Naive thymus-derived CD4-positive, alpha-beta T cell (primary cell): ENCODE results near the gene JTB. TPM values are rescaled to one million over a fixed set of nuclear protein-coding genes. Genes with fewer than 3 reads are reported as not detected.

Source experiments
- ATAC-seq: fragments of 150-1000 bp; cut with Tn5 transposase; 2 replicates; pipeline ENCODE4 v1.10.0; 2021; ENCODE audit warnings: mild to moderate bottlenecking, moderate library complexity
- CTCF ChIA-PET: fragments of 350-600 bp; sonication (Branson Sonifier 250); formaldehyde crosslinking; loops from one replicate; lab custom pipeline; 2021; ENCODE audit warnings: antibody characterized with exemption; lab: Charles Lee
- POLR2A ChIA-PET: fragments of 350-600 bp; sonication (Branson Sonifier 250); formaldehyde crosslinking; loops from one replicate; lab custom pipeline; 2021; ENCODE audit warnings: antibody characterized with exemption, inconsistent platforms; lab: Charles Lee
- DNase-seq, 9 donors: peaks; one replicate each; pipeline versions ENCODE4 v3.0.0 to v3.0.0-alpha.2; 2020 to 2022; ENCODE audit warnings: mixed read lengths in 1 of 9
- H3K27ac ChIP-seq: one replicate; pipeline ENCODE4 v1.7.0; 2013; ENCODE audit warnings: mild to moderate bottlenecking, low read depth, low read length, moderate library complexity
- H3K27me3 ChIP-seq, 2 donors: one replicate each; pipeline ENCODE4 v1.7.0; 2013; ENCODE audit warnings: low read length in 2 of 2, mild to moderate bottlenecking in 2 of 2, moderate library complexity in 2 of 2; ENCODE audit not compliant: control insufficient read depth in 2 of 2, insufficient read depth in 2 of 2
- H3K36me3 ChIP-seq, 3 experiments: 1 replicate in 2 of 3; 2 replicates in 1 of 3; pipeline ENCODE4 v1.7.0; 2013; ENCODE audit warnings: low read length in 3 of 3, mild to moderate bottlenecking in 3 of 3, moderate library complexity in 1 of 3; ENCODE audit not compliant: insufficient read depth in 3 of 3, control insufficient read depth in 2 of 3
- H3K4me1 ChIP-seq, 2 donors: one replicate each; pipeline ENCODE4 v1.7.0; 2013; ENCODE audit warnings: low read length in 2 of 2, mild to moderate bottlenecking in 2 of 2, moderate library complexity in 1 of 2; ENCODE audit not compliant: control insufficient read depth in 2 of 2, insufficient read depth in 2 of 2
- H3K4me3 ChIP-seq: 2 replicates; pipeline ENCODE4 v1.7.0; 2013; ENCODE audit warnings: mild to moderate bottlenecking, low read length
- H3K9me3 ChIP-seq, 3 experiments: 1 replicate in 2 of 3; 2 replicates in 1 of 3; pipeline ENCODE4 v1.7.0; 2013; ENCODE audit warnings: low read length in 3 of 3; ENCODE audit not compliant: control insufficient read depth in 2 of 3
- H3K27ac Mint-ChIP-seq, 9 donors: one replicate each; pipeline ENCODE4 v1.8.0; 2020 to 2022; ENCODE audit warnings: mixed read lengths in 9 of 9, mild to moderate bottlenecking in 8 of 9, moderate library complexity in 5 of 9, inconsistent platforms in 2 of 9
- H3K27me3 Mint-ChIP-seq, 5 donors: one replicate each; pipeline ENCODE4 v1.8.0; 2021 to 2022; ENCODE audit warnings: mixed read lengths in 5 of 5, mild to moderate bottlenecking in 1 of 5
- H3K36me3 Mint-ChIP-seq, 5 donors: one replicate each; pipeline ENCODE4 v1.8.0; 2020 to 2022; ENCODE audit warnings: mixed read lengths in 5 of 5, mild to moderate bottlenecking in 3 of 5, inconsistent platforms in 1 of 5
- H3K4me1 Mint-ChIP-seq, 7 donors: one replicate each; pipeline ENCODE4 v1.8.0; 2020 to 2022; ENCODE audit warnings: mixed read lengths in 7 of 7, mild to moderate bottlenecking in 3 of 7, inconsistent platforms in 1 of 7
- H3K4me3 Mint-ChIP-seq, 10 donors: one replicate each; pipeline ENCODE4 v1.8.0; 2020 to 2022; ENCODE audit warnings: mild to moderate bottlenecking in 10 of 10, mixed read lengths in 10 of 10, moderate library complexity in 6 of 10, inconsistent platforms in 2 of 10
- H3K9me3 Mint-ChIP-seq, 11 donors: one replicate each; pipeline ENCODE4 v1.8.0; 2020 to 2022; ENCODE audit warnings: mixed read lengths in 11 of 11, mild to moderate bottlenecking in 4 of 11, inconsistent platforms in 1 of 11, moderate library complexity in 1 of 11
- intact Hi-C, 2 donors: fragments of 100-400 bp; cut with micrococcal nuclease; formaldehyde crosslinking; loops; one replicate each; pipeline ENCODE4 v1.15.1; 2023
- polyA plus RNA-seq, 2 donors: library from polyadenylated mRNA; unstranded; fragments of 300-500 nt; fragmentation: Illumina TruSeq; gene quantifications; one replicate each; pipeline ENCODE4 v1.2.3, GENCODE V29; 2021
- total RNA-seq, 6 experiments: library from RNA in 5 of 6; stranded (reverse) in 5 of 6; gene quantifications; 1 replicate in 5 of 6; 2 replicates in 1 of 6; pipeline ENCODE4 v1.2.3 and lab custom pipeline; 2021 to 2026

Gene JTB
- total and polyA plus RNA-seq, 7 experiments from 2014 or later: 78.4 to 319 (median 107) TPM

GRCh38 chr1:153951183-153951582 is 26.3 kb downstream of the JTB start:
- Histone ChIP-seq H3K36me3 (peaks cover 27 to 72% (median 41%) of the 10 kb centered on the region in 3 experiments), H3K9me3 (no peaks in the 10 kb centered on the region), H3K4me3 (no peak overlapping the region), H3K4me1 (peaks cover 17 to 28% of the 10 kb centered on the region in 2 donors), H3K27ac (no peak overlapping the region), H3K27me3 (no peaks in the 10 kb centered on the region)
- H3K9me3 Mint-ChIP-seq: no peaks in the 10 kb centered on the region
- peaks cover 19 to 45% (median 32%) of the 10 kb centered on the region in 7 donors for H3K4me1 Mint-ChIP-seq
- intact Hi-C loops: no loop called here
- H3K27ac Mint-ChIP-seq: peak overlapping the region in 8 of 9 donors; percentile 2 to 89 (median 66)
- POLR2A ChIA-PET: no interaction called here
- H3K27me3 Mint-ChIP-seq: no peaks in the 10 kb centered on the region
- DNase-seq (no peak), ATAC-seq (no peak)
- peak overlapping the region in 1 of 10 donors; percentile 41 for H3K4me3 Mint-ChIP-seq
- peaks cover 0 to 36% (median 20%) of the 10 kb centered on the region in 5 donors for H3K36me3 Mint-ChIP-seq
- CTCF ChIA-PET: no interaction called here

GRCh38 chr1:153946622-153947241 is 30.7 kb downstream of the JTB start, which contains the start of gene DENND4B:
TSS of gene DENND4B (minus strand) at chr1:153946718. CDS start at chr1:153944374, 2,344 bp downstream.
- H3K27ac Mint-ChIP-seq: peak within 1 kb of the TSS; percentile 90 to 98 (median 96)
- DNase-seq (peak; percentile 55 to 85 (median 68)), ATAC-seq (peak; percentile 75)
- H3K9me3 Mint-ChIP-seq: peaks cover 0 to 6% (median 0%) of the 10 kb centered on the region in 11 donors
- Histone ChIP-seq H3K9me3 (no peaks in the 10 kb centered on the region), H3K27me3 (no peaks in the 10 kb centered on the region), H3K4me1 (peaks cover 23 to 25% of the 10 kb centered on the region in 2 donors), H3K36me3 (peaks cover 19 to 66% (median 33%) of the 10 kb centered on the region in 3 experiments), H3K4me3 (peak within 1 kb of the TSS; percentile 94), H3K27ac (peak within 1 kb of the TSS; percentile 89)
- intact Hi-C loops: loop anchor here (1.0 to 2.0 kb wide), 6 partner anchors 11 to 149 kb away; partner anchors contain the start of genes CRTC2 (in 1 of the 2) and JTB (in 1 of the 2)
- H3K36me3 Mint-ChIP-seq: peaks cover 0 to 33% (median 19%) of the 10 kb centered on the region in 5 donors
- ChIA-PET CTCF (interaction anchor here (0.7 to 3.6 kb wide), 13 partner anchors 10 to 150 kb away, joined by 3 to 36 read pairs (median 5); partner anchors contain the start of genes CREB3L4, CRTC2, GATAD2B and JTB), POLR2A (interaction anchor here (0.6 to 7.3 kb wide), 17 partner anchors 9 to 321 kb away, joined by 3 to 159 read pairs (median 8); partner anchors contain the start of genes CREB3L4, CRTC2, GATAD2B and JTB)
- H3K4me3 Mint-ChIP-seq: peak within 1 kb of the TSS; percentile 93 to 99 (median 96)
- peaks cover 20 to 44% (median 39%) of the 10 kb centered on the region in 7 donors for H3K4me1 Mint-ChIP-seq
- H3K27me3 Mint-ChIP-seq: no peaks in the 10 kb centered on the region

GRCh38 chr1:153945795-153946621 is 31.5 kb downstream of the JTB start:
- no peaks in the 10 kb centered on the region for H3K27me3 ChIP-seq

GRCh38 chr1:153945131-153945794 is 32.2 kb downstream of the JTB start:
- ATAC-seq (peak; percentile 77), DNase-seq (peak; percentile 58 to 88 (median 85))
- no peaks in the 10 kb centered on the region for H3K27me3 ChIP-seq
- H3K9me3 Mint-ChIP-seq: peaks cover 0 to 6% (median 0%) of the 10 kb centered on the region in 11 donors
- ChIA-PET POLR2A (interaction anchor here (0.5 to 7.3 kb wide), 26 partner anchors 8 to 390 kb away, joined by 3 to 159 read pairs (median 5); partner anchors contain the start of genes CREB3L4, CRTC2, GATAD2B and JTB), CTCF (interaction anchor here (0.6 to 3.6 kb wide), 10 partner anchors 11 to 207 kb away, joined by 3 to 36 read pairs (median 7); partner anchors contain the start of genes CREB3L4, CRTC2, RAB13 and SLC39A1)
- H3K36me3 ChIP-seq: peaks cover 8 to 66% (median 25%) of the 10 kb centered on the region in 3 experiments
- no peaks in the 10 kb centered on the region for H3K27me3 Mint-ChIP-seq
- H3K4me1 ChIP-seq: peaks cover 23 to 25% of the 10 kb centered on the region in 2 donors
- peak overlapping the region; percentile 94 for H3K4me3 ChIP-seq
- H3K27ac ChIP-seq: peak overlapping the region; percentile 89
- intact Hi-C loops: loop anchor here (1.0 kb wide), 7 partner anchors 18 to 148 kb away; partner anchors contain the start of genes CREB3L4 (in 1 of the 2), RAB13 (in 1 of the 2), RPS27 (in 1 of the 2) and SLC39A1 (in 1 of the 2)
- H3K9me3 ChIP-seq: no peaks in the 10 kb centered on the region
- H3K27ac Mint-ChIP-seq: peak overlapping the region; percentile 90 to 98 (median 96)
- H3K4me1 Mint-ChIP-seq: peaks cover 21 to 46% (median 40%) of the 10 kb centered on the region in 7 donors
- H3K36me3 Mint-ChIP-seq: peaks cover 4 to 35% (median 11%) of the 10 kb centered on the region in 5 donors
- peak overlapping the region; percentile 93 to 99 (median 96) for H3K4me3 Mint-ChIP-seq

More at GRCh38 chr1:153945795-153946621, 31.5 kb downstream of the JTB start:
- DNase-seq (peak; percentile 56 to 77 (median 66)), ATAC-seq (peak; percentile 74)
- Mint-ChIP-seq H3K36me3 (peaks cover 0 to 37% (median 18%) of the 10 kb centered on the region in 5 donors), H3K27ac (peak overlapping the region; percentile 90 to 98 (median 96)), H3K4me3 (peak overlapping the region; percentile 93 to 99 (median 96)), H3K27me3 (no peaks in the 10 kb centered on the region), H3K4me1 (peaks cover 20 to 48% (median 43%) of the 10 kb centered on the region in 7 donors), H3K9me3 (peaks cover 0 to 6% (median 0%) of the 10 kb centered on the region in 11 donors)
- intact Hi-C loops: loop anchor here (1.0 to 2.0 kb wide), 11 partner anchors 11 to 149 kb away; partner anchors contain the start of genes CREB3L4 (in 1 of the 2), CRTC2 (in 1 of the 2), JTB (in 1 of the 2) and RAB13 (in 1 of the 2)
- ChIA-PET POLR2A (interaction anchor here (0.5 to 7.3 kb wide), 23 partner anchors 9 to 389 kb away, joined by 3 to 159 read pairs (median 4); partner anchors contain the start of genes CREB3L4, CRTC2, GATAD2B and JTB), CTCF (interaction anchor here (0.7 to 3.6 kb wide), 15 partner anchors 9 to 150 kb away, joined by 3 to 36 read pairs (median 5); partner anchors contain the start of genes CREB3L4, CRTC2, GATAD2B and JTB)
- Histone ChIP-seq H3K4me3 (peak overlapping the region; percentile 94), H3K36me3 (peaks cover 15 to 66% (median 31%) of the 10 kb centered on the region in 3 experiments), H3K4me1 (peaks cover 23 to 25% of the 10 kb centered on the region in 2 donors), H3K27ac (peak overlapping the region; percentile 89), H3K9me3 (no peaks in the 10 kb centered on the region)

GRCh38 chr1:153944827-153945117 is 32.7 kb downstream of the JTB start:
- Mint-ChIP-seq H3K9me3 (peaks cover 0 to 6% (median 0%) of the 10 kb centered on the region in 11 donors), H3K36me3 (peaks cover 7 to 36% (median 9%) of the 10 kb centered on the region in 5 donors), H3K27ac (peak overlapping the region; percentile 90 to 98 (median 96)), H3K27me3 (no peaks in the 10 kb centered on the region), H3K4me3 (peak overlapping the region; percentile 93 to 99 (median 96)), H3K4me1 (peaks cover 20 to 49% (median 41%) of the 10 kb centered on the region in 7 donors)
- Histone ChIP-seq H3K36me3 (peaks cover 6 to 66% (median 21%) of the 10 kb centered on the region in 3 experiments), H3K27ac (peak overlapping the region; percentile 89), H3K9me3 (no peaks in the 10 kb centered on the region), H3K4me1 (peaks cover 23 to 25% of the 10 kb centered on the region in 2 donors), H3K27me3 (no peaks in the 10 kb centered on the region), H3K4me3 (peak overlapping the region; percentile 94)
- ATAC-seq: no peak
- no peak for DNase-seq
- POLR2A ChIA-PET: interaction anchor here (0.7 to 7.3 kb wide), 21 partner anchors 9 to 390 kb away, joined by 3 to 159 read pairs (median 6); partner anchors contain the start of genes CREB3L4, CRTC2, GATAD2B and JTB
- intact Hi-C loops: loop anchor here (1.0 kb wide), 7 partner anchors 19 to 147 kb away; partner anchors contain the start of genes CREB3L4 (in 1 of the 2), RAB13 (in 1 of the 2), RPS27 (in 1 of the 2) and SLC39A1 (in 1 of the 2)
- CTCF ChIA-PET: interaction anchor here (0.6 to 3.6 kb wide), 10 partner anchors 12 to 206 kb away, joined by 3 to 36 read pairs (median 6); partner anchors contain the start of genes CREB3L4, CRTC2, JTB and RAB13
